Chondrocyte (in vitro differentiated cells): ENCODE results near the gene MAP4K1. TPM values are rescaled to one million over a fixed set of nuclear protein-coding genes. Genes with fewer than 3 reads are reported as not detected.

Experiments
- DNase-seq: peaks from one replicate; pipeline ENCODE4 v3.0.0; 2021; ENCODE audit warnings: mixed read lengths, low spot score
- H3K27ac Mint-ChIP-seq: one replicate; pipeline ENCODE4 v1.8.0; 2021; ENCODE audit warnings: mild to moderate bottlenecking, moderate library complexity, mixed read lengths; ENCODE audit not compliant: unreplicated experiment
- H3K27me3 Mint-ChIP-seq: 2 replicates; pipeline ENCODE4 v1.8.0; 2021; ENCODE audit warnings: low read depth, mixed read lengths
- H3K36me3 Mint-ChIP-seq: 2 replicates; pipeline ENCODE4 v1.8.0; 2021; ENCODE audit warnings: low read depth, mixed read lengths
- H3K4me1 Mint-ChIP-seq: 2 replicates; pipeline ENCODE4 v1.8.0; 2021; ENCODE audit warnings: low read depth, mild to moderate bottlenecking, mixed read lengths
- H3K4me3 Mint-ChIP-seq: one replicate; pipeline ENCODE4 v1.8.0; 2021; ENCODE audit warnings: mild to moderate bottlenecking, moderate library complexity, mixed read lengths; ENCODE audit not compliant: unreplicated experiment
- H3K9me3 Mint-ChIP-seq: 2 replicates; pipeline ENCODE4 v1.8.0; 2021; ENCODE audit warnings: low read depth, mixed read lengths
- long read RNA-seq: library from polyadenylated mRNA; stranded (forward); transcript quantifications from one replicate; pipeline ENCODE4 v2.0.0, GENCODE V29; 2021
- total RNA-seq: library from RNA; stranded (reverse); gene quantifications from 3 replicates; pipeline ENCODE4 v1.2.1, GENCODE V29; 2021
- TF ChIP-seq, protein P1 (sequence below): fragments of 200-600 bp; sonication (generic); IDR thresholded peaks from 2 replicates; pipeline ENCODE4 v1.5.0; 2021; ENCODE audit warnings: antibody characterized with exemption, mild to moderate bottlenecking, moderate library complexity

MAP4K1 gene
- 0.23 to 1.4 TPM (median 1.4 TPM) in 3 replicates for total RNA-seq
- long read RNA-seq: 0 reads

DNA sequence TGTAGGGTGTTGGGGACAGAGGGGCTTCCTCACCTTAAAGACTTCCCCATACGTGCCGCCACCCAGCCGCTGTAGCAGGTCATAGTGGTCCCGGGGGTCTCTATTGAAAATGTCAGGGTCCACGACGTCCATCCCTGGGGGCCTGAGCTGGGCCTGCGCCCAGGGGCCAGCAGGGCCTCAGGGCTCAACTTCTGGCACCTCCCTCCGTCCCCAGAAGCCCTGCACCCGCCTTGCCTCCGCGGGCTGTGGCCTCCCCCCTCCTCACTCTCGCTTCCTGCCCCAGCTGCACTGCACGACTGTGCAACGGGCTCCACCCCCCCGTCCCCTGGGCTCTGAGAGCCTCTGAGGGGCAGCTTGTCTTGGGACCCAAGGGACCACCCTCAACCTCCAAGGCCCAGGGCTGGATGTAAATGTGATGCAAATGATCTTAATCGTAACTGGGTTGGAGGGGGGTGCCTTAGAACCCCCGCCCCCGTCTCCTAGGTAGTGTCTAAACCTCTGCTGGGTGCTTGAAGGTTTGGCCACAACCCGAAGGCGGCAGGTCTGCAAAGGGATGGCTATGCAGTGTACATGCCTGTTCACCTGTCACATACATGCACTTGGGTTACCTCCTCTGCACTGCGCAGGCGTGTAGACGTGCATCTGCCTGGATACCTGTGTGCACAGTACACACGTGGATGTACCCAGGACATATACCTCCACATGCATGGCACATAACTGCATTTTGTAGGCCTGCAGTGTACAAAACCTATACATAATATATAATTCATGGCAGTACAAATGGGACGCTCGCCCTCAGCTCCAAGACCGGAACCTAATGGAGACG lies at the start of gene MAP4K1:
MAP4K1 (minus strand) TSS at position 190 of the 826 bp plus-strand sequence; CDS start at position 132, 58 bp downstream.
- no peak for DNase-seq
- no peaks in the 10 kb centered on the region for H3K9me3 Mint-ChIP-seq
- peaks cover 23% of the 10 kb centered on the region for H3K4me1 Mint-ChIP-seq
- peak within 1 kb of the TSS; percentile 99 for H3K4me3 Mint-ChIP-seq
- H3K36me3 Mint-ChIP-seq: peaks cover 7% of the 10 kb centered on the region
- H3K27me3 Mint-ChIP-seq: no peaks in the 10 kb centered on the region
- TF ChIP-seq, protein P1, sequence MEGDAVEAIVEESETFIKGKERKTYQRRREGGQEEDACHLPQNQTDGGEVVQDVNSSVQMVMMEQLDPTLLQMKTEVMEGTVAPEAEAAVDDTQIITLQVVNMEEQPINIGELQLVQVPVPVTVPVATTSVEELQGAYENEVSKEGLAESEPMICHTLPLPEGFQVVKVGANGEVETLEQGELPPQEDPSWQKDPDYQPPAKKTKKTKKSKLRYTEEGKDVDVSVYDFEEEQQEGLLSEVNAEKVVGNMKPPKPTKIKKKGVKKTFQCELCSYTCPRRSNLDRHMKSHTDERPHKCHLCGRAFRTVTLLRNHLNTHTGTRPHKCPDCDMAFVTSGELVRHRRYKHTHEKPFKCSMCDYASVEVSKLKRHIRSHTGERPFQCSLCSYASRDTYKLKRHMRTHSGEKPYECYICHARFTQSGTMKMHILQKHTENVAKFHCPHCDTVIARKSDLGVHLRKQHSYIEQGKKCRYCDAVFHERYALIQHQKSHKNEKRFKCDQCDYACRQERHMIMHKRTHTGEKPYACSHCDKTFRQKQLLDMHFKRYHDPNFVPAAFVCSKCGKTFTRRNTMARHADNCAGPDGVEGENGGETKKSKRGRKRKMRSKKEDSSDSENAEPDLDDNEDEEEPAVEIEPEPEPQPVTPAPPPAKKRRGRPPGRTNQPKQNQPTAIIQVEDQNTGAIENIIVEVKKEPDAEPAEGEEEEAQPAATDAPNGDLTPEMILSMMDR: no peak
- H3K27ac Mint-ChIP-seq: peak within 1 kb of the TSS; percentile 85

- peaks cover 99% of the 10 kb centered on the region for H3K4me1 Mint-ChIP-seq
- peak overlapping the region; percentile 59 for H3K4me3 Mint-ChIP-seq
- no peaks in the 10 kb centered on the region for H3K27me3 Mint-ChIP-seq
- H3K27ac Mint-ChIP-seq: peak overlapping the region; percentile 100
- peaks cover 5% of the 10 kb centered on the region for H3K36me3 Mint-ChIP-seq
- H3K9me3 Mint-ChIP-seq: no peaks in the 10 kb centered on the region
- TF ChIP-seq, protein P1: no peak
- no peak for DNase-seq
Observed at GRCh38 chr19:38666663-38667511, 49.1 kb upstream of the MAP4K1 start.

GRCh38 chr19:38665950-38666662 lies 48.4 kb upstream of the MAP4K1 start:
- peak overlapping the region; percentile 100 for H3K27ac Mint-ChIP-seq
- no peaks in the 10 kb centered on the region for H3K27me3 Mint-ChIP-seq
- H3K36me3 Mint-ChIP-seq: peaks cover 6% of the 10 kb centered on the region
- TF ChIP-seq, protein P1: no peak
- H3K4me1 Mint-ChIP-seq: peaks cover 97% of the 10 kb centered on the region
- H3K4me3 Mint-ChIP-seq: peak overlapping the region; percentile 16
- H3K9me3 Mint-ChIP-seq: no peaks in the 10 kb centered on the region
- DNase-seq: no peak

- no peak for DNase-seq
- peaks cover 98% of the 10 kb centered on the region for H3K4me1 Mint-ChIP-seq
- no peaks in the 10 kb centered on the region for H3K9me3 Mint-ChIP-seq
- H3K27me3 Mint-ChIP-seq: no peaks in the 10 kb centered on the region
- peak overlapping the region; percentile 100 for H3K27ac Mint-ChIP-seq
- TF ChIP-seq, protein P1: no peak
- H3K36me3 Mint-ChIP-seq: peaks cover 10% of the 10 kb centered on the region
- no peak overlapping the region for H3K4me3 Mint-ChIP-seq
Observed at GRCh38 chr19:38665219-38665931, 47.6 kb upstream of the MAP4K1 start.
